Sigmoid colon (tissue), 4 donors: ENCODE data around the gene MACROD2.

Experiments used
- CTCF ChIP-seq, 4 experiments: fragments of 450-650 bp in 3 of 4; fragments of 200-600 bp in 1 of 4; IDR thresholded peaks; one replicate each; pipeline ENCODE4 v1.5.1; 2016 to 2019; ENCODE audit warnings: antibody characterized with exemption in 4 of 4, mild to moderate bottlenecking in 3 of 4, moderate library complexity in 2 of 4
- EP300 ChIP-seq, 4 donors: sonication (generic); formaldehyde crosslinking; IDR thresholded peaks; one replicate each; pipeline ENCODE4 v1.6.1; 2017; ENCODE audit warnings: antibody characterized with exemption in 4 of 4
- POLR2A ChIP-seq, 2 donors: fragments of 450-650 bp; IDR thresholded peaks; one replicate each; pipeline ENCODE4 v1.6.1; 2016; ENCODE audit warnings: antibody characterized with exemption in 2 of 2, mild to moderate bottlenecking in 2 of 2, moderate library complexity in 2 of 2
- POLR2AphosphoS5 ChIP-seq, 4 donors: sonication (generic); formaldehyde crosslinking; IDR thresholded peaks; one replicate each; pipeline ENCODE4 v1.6.1; 2017; ENCODE audit warnings: antibody characterized with exemption in 4 of 4

- no peak for TF ChIP-seq CTCF (IDR thresholded peaks at IDR 0.05)
- no peak for TF ChIP-seq POLR2A (IDR thresholded peaks at IDR 0.05)
- no peak for TF ChIP-seq POLR2AphosphoS5 (IDR thresholded peaks at IDR 0.05)
- TF ChIP-seq EP300 (IDR thresholded peaks at IDR 0.05) = no peak
Measured at GRCh38 chr20:15091421-15092037, 1096.2 kb downstream of the MACROD2 start.
